NCI-H1694 treated with DMSO at 0.1 percent for 48 hours (cell line): ENCODE measurements around the gene CLTRN.
A peak's percentile ranks its signal among the peaks of the same experiment; 100 is the strongest.
"Not testable (repeated sequence)": the region's sequence is repeated elsewhere in the genome, so short reads cannot be mapped to it uniquely, and the experiment has no call there.

Experiments used
- DNase-seq: peaks from one replicate; lab custom pipeline; 2025; lab: John Stamatoyannopoulos, UW

The CLTRN gene, protein sequence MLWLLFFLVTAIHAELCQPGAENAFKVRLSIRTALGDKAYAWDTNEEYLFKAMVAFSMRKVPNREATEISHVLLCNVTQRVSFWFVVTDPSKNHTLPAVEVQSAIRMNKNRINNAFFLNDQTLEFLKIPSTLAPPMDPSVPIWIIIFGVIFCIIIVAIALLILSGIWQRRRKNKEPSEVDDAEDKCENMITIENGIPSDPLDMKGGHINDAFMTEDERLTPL

DNA sequence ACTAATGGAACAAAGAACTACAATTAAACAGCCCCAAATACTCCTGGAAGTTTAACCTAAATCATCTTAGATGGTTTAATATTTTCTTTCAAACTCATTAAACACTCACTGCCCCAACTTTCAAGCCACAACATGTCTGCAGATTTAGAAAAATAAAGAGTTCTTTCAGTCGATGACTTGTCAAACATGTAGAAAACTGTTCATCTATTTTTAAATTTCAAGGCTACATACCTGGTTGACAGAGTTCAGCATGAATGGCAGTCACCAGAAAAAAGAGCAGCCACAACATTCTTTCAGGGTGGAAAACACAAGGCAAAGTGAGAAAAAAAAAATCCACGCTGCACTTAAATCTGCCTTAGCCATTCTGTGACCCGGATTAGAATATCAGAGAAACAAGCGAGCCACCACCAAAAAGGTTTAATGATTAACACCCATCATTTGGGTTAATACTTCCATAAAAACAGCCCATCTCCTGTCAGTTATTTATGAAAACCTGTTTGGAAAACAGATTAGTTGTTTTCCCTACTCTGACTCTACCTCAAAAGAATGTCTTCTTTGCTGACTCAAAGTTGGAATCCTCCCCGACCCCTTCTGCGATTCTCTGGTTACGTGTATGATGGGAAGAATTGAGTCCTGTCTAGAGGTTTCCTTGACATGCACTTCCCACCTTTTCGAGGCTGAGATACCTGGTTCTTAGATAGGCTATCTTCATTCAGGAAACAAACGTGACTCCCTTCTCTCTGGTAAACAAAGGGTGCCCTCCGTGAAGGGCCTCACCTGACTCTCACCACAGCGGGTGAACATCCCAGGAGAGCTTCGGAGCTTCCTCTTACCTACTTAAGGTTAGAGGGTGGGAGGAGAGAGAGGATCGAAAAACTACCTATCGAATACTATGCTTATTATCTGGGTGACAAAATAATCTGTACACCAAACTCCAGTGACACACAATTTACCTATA, at the start of gene CLTRN:
TSS of gene CLTRN (minus strand) at position 319 of the 958 bp plus-strand sequence. CDS start at position 289, 30 bp downstream.
- DNase-seq, result no peak

- not testable (repeated sequence) for DNase-seq
Measured at GRCh38 chrX:15704273-15704672, 39.7 kb upstream of the CLTRN start.

- DNase-seq, result not testable (repeated sequence)
Measured at GRCh38 chrX:15703809-15704208, 39.2 kb upstream of the CLTRN start.

DNA sequence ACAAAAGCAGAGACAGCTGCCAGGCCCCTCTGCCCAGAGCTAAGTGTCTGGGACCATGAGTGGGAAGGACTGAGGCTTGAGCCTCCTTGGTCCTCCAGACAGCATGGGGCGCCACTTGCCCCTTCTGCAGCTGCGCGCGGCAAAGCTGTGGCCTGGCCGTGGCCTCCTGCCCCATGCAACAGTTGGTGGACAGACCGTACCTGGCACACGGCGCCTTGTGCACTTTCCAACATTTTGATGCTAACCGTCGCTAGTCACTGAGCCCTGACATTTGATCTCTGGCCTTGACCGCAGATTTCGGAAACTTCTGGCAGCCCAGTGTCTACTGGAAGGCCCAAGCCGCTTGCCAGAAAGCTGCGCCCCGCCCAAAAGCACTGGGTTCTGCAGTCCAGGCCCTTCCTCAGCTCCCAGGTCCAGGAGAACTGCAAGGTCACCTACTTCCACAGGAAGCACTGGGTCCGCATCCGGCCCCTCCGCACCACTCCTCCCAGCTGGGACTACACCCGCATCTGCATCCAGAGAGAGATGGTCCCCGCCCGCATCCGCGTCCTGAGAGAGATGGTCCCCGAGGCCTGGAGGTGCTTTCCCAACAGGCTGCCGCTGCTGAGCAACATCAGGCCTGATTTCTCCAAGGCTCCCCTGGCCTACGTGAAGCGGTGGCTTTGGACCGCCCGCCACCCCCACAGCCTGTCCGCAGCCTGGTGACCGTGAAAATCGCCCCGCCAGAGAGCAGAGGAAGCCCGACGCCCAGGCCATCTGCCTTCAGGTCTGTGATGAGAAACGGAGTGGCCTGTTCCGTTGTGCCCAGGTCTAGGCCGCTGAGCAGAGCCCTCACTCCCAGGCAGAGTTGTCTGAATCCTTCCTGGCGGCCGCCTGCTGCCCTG, 38.1 kb upstream of the CLTRN start:
- no peak for DNase-seq

GRCh38 chrX:15696516-15696915, 31.9 kb upstream of the CLTRN start:
- DNase-seq, result no peak

DNA sequence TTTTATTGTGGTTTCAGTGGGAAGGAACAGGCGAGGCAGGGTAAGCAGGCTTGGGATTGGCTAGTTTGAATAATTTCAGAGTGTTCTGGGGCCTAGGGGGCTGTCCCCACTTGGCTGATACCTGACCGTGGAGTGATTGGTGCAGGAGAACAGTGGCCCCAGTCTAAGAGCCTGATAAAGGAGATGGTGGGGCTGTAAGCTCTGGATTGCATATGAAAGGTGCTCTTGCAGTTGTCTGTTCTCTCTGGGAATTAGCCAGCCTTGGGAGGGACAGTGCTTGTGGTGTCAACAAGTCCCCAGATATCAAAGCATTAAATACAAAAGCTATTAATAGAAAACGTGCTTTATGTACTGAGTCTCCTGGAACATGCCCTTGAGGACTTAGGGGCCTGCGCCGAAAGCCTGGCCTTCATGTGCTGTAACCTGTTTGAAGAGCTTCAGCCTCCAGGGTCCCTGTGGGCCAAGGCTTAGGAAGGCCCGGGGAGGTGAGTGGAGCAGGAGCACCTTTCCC, 30.4 kb upstream of the CLTRN start:
- no peak for DNase-seq

- peak; percentile 18 for DNase-seq
Measured at GRCh38 chrX:15686818-15687685, 22.4 kb upstream of the CLTRN start.

DNA sequence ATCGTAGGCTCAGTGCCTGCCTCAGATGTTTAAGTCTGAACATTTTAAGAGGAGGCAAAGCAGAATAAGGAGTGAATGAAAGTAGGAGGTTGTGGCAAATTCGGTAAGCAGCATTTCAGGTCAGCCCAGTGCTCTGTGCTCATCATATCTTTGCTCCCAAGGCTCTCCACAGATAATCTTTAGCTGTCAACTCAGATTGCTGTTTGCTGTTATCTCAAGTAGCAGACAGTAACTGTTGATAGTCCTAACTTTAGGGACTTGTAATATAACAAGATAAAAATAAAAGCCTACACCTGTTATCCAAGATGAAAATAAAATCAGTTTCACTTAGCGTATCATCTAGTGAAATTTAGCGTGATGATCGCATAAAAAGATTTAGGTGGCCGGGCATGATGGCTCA, 18.6 kb upstream of the CLTRN start:
- no peak for DNase-seq

DNA sequence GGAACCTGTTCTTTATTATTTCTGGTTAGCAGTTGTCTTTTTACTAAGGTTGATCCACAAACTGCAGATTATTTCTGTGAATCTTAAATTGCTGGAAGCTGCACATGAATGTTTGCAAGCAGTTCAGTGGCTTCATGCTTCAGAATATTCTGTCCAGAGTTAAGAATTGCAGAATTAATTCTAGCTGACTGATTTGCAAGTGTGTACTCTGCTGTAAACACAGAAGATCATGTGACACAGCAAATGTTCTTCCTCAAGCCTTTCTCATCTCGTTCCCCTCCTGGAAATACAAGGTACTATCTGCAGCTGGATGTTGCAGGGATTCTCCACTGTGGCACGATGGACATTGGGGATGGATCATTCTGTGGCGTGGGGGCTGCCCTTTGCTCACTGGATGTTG, 16.8 kb upstream of the CLTRN start:
- DNase-seq, result no peak

- DNase-seq, result no peak
Measured at GRCh38 chrX:15680401-15680800, 15.8 kb upstream of the CLTRN start.

- DNase-seq, result no peak
Measured at GRCh38 chrX:15679246-15679645, 14.6 kb upstream of the CLTRN start.

DNA sequence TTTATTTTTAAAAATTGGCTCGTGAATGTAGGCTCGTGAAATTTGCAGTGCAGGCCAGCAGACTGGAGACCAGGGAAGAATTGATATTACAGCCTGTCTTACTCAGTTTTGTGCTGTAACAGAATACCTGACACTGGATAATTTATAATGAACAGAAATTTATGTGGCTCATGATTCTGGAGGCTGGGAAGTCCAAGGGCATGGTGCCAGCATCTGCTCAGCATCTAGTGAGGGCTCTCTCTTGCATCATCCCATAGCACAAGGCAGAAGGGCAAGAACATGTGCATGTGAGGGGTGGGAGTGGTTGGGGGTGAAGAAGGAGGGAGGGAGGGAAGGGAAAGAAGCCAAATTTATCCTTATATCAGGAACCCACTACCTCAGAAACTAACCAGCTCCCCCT, 13.7 kb upstream of the CLTRN start:
- DNase-seq, result no peak

GRCh38 chrX:15676886-15677285, 12.3 kb upstream of the CLTRN start:
- no peak for DNase-seq

DNA sequence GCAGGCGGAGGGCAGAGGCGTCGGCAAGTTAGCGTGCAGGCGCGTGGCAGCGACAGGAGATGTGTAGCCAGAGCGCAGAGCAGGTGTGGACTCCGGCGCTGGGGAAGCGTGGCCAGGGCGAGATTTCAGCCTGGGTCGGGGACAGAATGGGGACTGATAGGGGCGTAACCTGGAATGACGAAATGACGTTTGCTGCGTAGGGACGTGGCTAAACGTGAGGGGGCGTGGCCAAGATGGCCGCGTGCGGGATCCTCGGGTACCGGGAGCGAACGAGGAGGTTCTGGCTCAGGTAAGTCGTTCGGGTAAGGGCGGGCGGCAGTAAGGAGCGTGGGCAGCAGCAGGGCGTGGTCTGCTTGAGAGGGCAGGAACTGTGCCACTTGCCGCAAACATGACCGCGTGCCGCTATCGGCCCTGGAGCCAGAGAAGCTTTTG, 10.9 kb upstream of the CLTRN start:
- DNase-seq, result peak; percentile 52

- DNase-seq, result peak; percentile 73
Measured at GRCh38 chrX:15674841-15675489, 10.4 kb upstream of the CLTRN start.

- no peak for DNase-seq
Measured at GRCh38 chrX:15674514-15674840, 9.9 kb upstream of the CLTRN start.

DNA sequence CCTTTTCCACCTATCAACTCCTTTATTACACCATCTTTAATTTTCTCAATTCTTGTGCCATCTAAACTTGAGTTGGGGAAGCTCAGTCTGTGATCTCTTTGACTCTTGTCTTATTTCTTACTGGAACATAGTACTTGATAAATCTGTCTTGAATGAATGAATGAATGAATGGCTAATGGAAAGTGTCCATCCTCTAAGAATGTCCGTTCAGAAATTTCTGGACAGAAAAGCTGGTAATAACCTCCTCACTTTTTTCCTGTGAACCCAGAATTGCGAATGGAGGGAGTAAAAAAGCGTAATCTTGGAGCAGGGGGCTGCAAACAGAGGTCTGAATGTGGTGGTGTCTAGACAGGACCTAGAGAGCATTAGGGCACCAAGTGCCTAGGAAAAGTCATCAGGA, 9.4 kb upstream of the CLTRN start:
- no peak for DNase-seq

DNA sequence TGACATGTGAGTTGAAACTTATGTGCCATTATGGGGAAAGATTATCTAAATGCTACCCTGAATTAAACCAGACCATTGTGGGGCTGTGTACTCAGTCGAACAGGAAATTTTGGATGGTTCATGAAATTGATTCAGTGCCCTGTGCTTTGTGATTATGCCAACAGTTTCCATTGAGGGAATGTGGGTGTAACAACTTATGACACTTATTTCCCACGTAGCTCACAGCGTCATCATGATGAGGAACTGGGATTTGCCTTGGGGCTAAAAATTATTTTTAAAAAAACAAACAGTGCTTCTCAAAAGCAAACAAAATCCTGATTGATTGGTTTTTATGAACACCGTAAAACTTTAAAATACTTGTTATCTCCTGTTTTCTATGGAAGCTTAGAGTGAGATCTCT, 8.3 kb upstream of the CLTRN start:
- no peak for DNase-seq

GRCh38 chrX:15663439-15663838, 1.2 kb downstream of the CLTRN start:
- DNase-seq, result no peak

- DNase-seq, result not testable (repeated sequence)
Measured at GRCh38 chrX:15654804-15655203, 9.8 kb downstream of the CLTRN start.

DNA sequence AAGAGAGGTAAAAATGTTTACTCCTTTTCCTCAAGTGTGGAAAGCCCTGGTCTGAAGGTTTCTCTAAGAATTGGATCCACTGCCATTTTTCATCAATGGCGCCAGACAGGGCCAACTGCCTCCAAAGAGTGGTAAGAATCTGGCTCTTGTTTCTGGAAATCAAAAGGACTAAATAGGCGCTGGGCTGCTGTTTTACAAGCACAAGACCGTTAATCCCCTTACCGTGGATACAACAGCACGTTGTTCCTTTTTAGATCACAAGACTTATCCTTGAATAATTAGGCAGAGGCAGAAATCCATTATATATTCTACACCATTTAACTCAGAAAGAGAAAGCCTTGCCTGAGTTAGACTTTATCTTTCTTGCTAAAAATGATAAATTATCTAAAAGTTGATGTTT, 10.6 kb downstream of the CLTRN start:
- no peak for DNase-seq
